ENCODE measurements around the gene IRF4.

The IRF4 gene

GRCh38 chr6:389143-389542, 2.4 kb upstream of the IRF4 start:
- Histone ChIP-seq H3K4me3 (ENCODE audit: low read depth in 1 of 2, low read length in 2 of 2) (no peak overlapping the region), H3K27ac (ENCODE audit: low read depth, low read length) (no peak overlapping the region), H3K27me3 (ENCODE audit: control insufficient read depth in 1 of 2, insufficient read depth in 2 of 2, low read length in 2 of 2) (peaks cover 18 to 50% of the 10 kb centered on the region in 2 donors), H3K4me1 (ENCODE audit: insufficient read depth, low read length) (no peaks in the 10 kb centered on the region), H3K9ac (ENCODE audit: low read length) (no peak overlapping the region), H3K9me3 (ENCODE audit: low read length) (no peaks in the 10 kb centered on the region), H3K36me3 (ENCODE audit: insufficient read depth, low read length) (no peaks in the 10 kb centered on the region)

- H3K9me3 ChIP-seq (ENCODE audit: low read length): no peaks in the 10 kb centered on the region
- no peaks in the 10 kb centered on the region for H3K4me1 ChIP-seq (ENCODE audit: insufficient read depth, low read length)
- no peak overlapping the region for H3K9ac ChIP-seq (ENCODE audit: low read length)
- no peak overlapping the region for H3K27ac ChIP-seq (ENCODE audit: low read depth, low read length)
- H3K4me3 ChIP-seq (ENCODE audit: low read depth in 1 of 2, low read length in 2 of 2): no peak overlapping the region
- H3K36me3 ChIP-seq (ENCODE audit: insufficient read depth, low read length): no peaks in the 10 kb centered on the region
- H3K27me3 ChIP-seq (ENCODE audit: control insufficient read depth in 1 of 2, insufficient read depth in 2 of 2, low read length in 2 of 2): peaks cover 19 to 53% of the 10 kb centered on the region in 2 donors
Measured at GRCh38 chr6:389622-390021, 1.9 kb upstream of the IRF4 start.

- Histone ChIP-seq H3K9me3 (ENCODE audit: low read length) (no peaks in the 10 kb centered on the region), H3K36me3 (ENCODE audit: insufficient read depth, low read length) (no peaks in the 10 kb centered on the region), H3K9ac (ENCODE audit: low read length) (no peak overlapping the region), H3K27me3 (ENCODE audit: control insufficient read depth in 1 of 2, insufficient read depth in 2 of 2, low read length in 2 of 2) (peaks cover 26 to 53% of the 10 kb centered on the region in 2 donors), H3K4me3 (ENCODE audit: low read depth in 1 of 2, low read length in 2 of 2) (no peak overlapping the region), H3K27ac (ENCODE audit: low read depth, low read length) (no peak overlapping the region), H3K4me1 (ENCODE audit: insufficient read depth, low read length) (no peaks in the 10 kb centered on the region)
Measured at GRCh38 chr6:390914-391558, 516 bp upstream of the IRF4 start.

- H3K36me3 ChIP-seq (ENCODE audit: insufficient read depth, low read length): no peaks in the 10 kb centered on the region
- H3K27ac ChIP-seq (ENCODE audit: low read depth, low read length): no peak overlapping the region
- peaks cover 21 to 50% of the 10 kb centered on the region in 2 donors for H3K27me3 ChIP-seq (ENCODE audit: control insufficient read depth in 1 of 2, insufficient read depth in 2 of 2, low read length in 2 of 2)
- no peaks in the 10 kb centered on the region for H3K9me3 ChIP-seq (ENCODE audit: low read length)
- H3K4me1 ChIP-seq (ENCODE audit: insufficient read depth, low read length): no peaks in the 10 kb centered on the region
- no peak overlapping the region for H3K9ac ChIP-seq (ENCODE audit: low read length)
- peak overlapping the region; percentile 31 to 32 for H3K4me3 ChIP-seq (ENCODE audit: low read depth in 1 of 2, low read length in 2 of 2)
Measured at GRCh38 chr6:392441-393390, 1.2 kb downstream of the IRF4 start.

GRCh38 chr6:393391-394221, 2.1 kb downstream of the IRF4 start:
- Histone ChIP-seq H3K27me3 (ENCODE audit: control insufficient read depth in 1 of 2, insufficient read depth in 2 of 2, low read length in 2 of 2) (peaks cover 21 to 50% of the 10 kb centered on the region in 2 donors), H3K4me3 (ENCODE audit: low read depth in 1 of 2, low read length in 2 of 2) (peak overlapping the region in 1 of 2 donors; percentile 31)

GRCh38 chr6:394641-395289, 3.2 kb downstream of the IRF4 start:
- Histone ChIP-seq H3K27me3 (ENCODE audit: control insufficient read depth in 1 of 2, insufficient read depth in 2 of 2, low read length in 2 of 2) (peaks cover 15 to 46% of the 10 kb centered on the region in 2 donors), H3K4me1 (ENCODE audit: insufficient read depth, low read length) (no peaks in the 10 kb centered on the region), H3K36me3 (ENCODE audit: insufficient read depth, low read length) (no peaks in the 10 kb centered on the region), H3K4me3 (ENCODE audit: low read depth in 1 of 2, low read length in 2 of 2) (no peak overlapping the region), H3K9me3 (ENCODE audit: low read length) (no peaks in the 10 kb centered on the region), H3K27ac (ENCODE audit: low read depth, low read length) (no peak overlapping the region), H3K9ac (ENCODE audit: low read length) (no peak overlapping the region)

More at GRCh38 chr6:393391-394221, 2.1 kb downstream of the IRF4 start:
- no peak overlapping the region for H3K27ac ChIP-seq (ENCODE audit: low read depth, low read length)
- no peaks in the 10 kb centered on the region for H3K9me3 ChIP-seq (ENCODE audit: low read length)
- no peaks in the 10 kb centered on the region for H3K36me3 ChIP-seq (ENCODE audit: insufficient read depth, low read length)
- no peaks in the 10 kb centered on the region for H3K4me1 ChIP-seq (ENCODE audit: insufficient read depth, low read length)
- H3K9ac ChIP-seq (ENCODE audit: low read length): no peak overlapping the region

- Histone ChIP-seq H3K9me3 (ENCODE audit: low read length) (no peaks in the 10 kb centered on the region), H3K27ac (ENCODE audit: low read depth, low read length) (no peak overlapping the region), H3K9ac (ENCODE audit: low read length) (no peak overlapping the region), H3K36me3 (ENCODE audit: insufficient read depth, low read length) (no peaks in the 10 kb centered on the region), H3K27me3 (ENCODE audit: control insufficient read depth in 1 of 2, insufficient read depth in 2 of 2, low read length in 2 of 2) (peaks cover 7 to 38% of the 10 kb centered on the region in 2 donors), H3K4me1 (ENCODE audit: insufficient read depth, low read length) (no peaks in the 10 kb centered on the region), H3K4me3 (ENCODE audit: low read depth in 1 of 2, low read length in 2 of 2) (no peak overlapping the region)
Measured at GRCh38 chr6:395432-396125, 4.0 kb downstream of the IRF4 start.

GRCh38 chr6:396126-396520, 4.6 kb downstream of the IRF4 start:
- Histone ChIP-seq H3K27me3 (ENCODE audit: control insufficient read depth in 1 of 2, insufficient read depth in 2 of 2, low read length in 2 of 2) (peaks cover 7 to 33% of the 10 kb centered on the region in 2 donors), H3K9me3 (ENCODE audit: low read length) (no peaks in the 10 kb centered on the region), H3K4me1 (ENCODE audit: insufficient read depth, low read length) (no peaks in the 10 kb centered on the region), H3K36me3 (ENCODE audit: insufficient read depth, low read length) (no peaks in the 10 kb centered on the region), H3K27ac (ENCODE audit: low read depth, low read length) (no peak overlapping the region), H3K9ac (ENCODE audit: low read length) (no peak overlapping the region), H3K4me3 (ENCODE audit: low read depth in 1 of 2, low read length in 2 of 2) (no peak overlapping the region)

- no peaks in the 10 kb centered on the region for H3K4me1 ChIP-seq (ENCODE audit: insufficient read depth, low read length)
- H3K27ac ChIP-seq (ENCODE audit: low read depth, low read length): no peak overlapping the region
- no peak overlapping the region for H3K4me3 ChIP-seq (ENCODE audit: low read depth in 1 of 2, low read length in 2 of 2)
- H3K36me3 ChIP-seq (ENCODE audit: insufficient read depth, low read length): no peaks in the 10 kb centered on the region
- no peaks in the 10 kb centered on the region for H3K9me3 ChIP-seq (ENCODE audit: low read length)
- H3K9ac ChIP-seq (ENCODE audit: low read length): no peak overlapping the region
- peaks cover 7 to 24% of the 10 kb centered on the region in 2 donors for H3K27me3 ChIP-seq (ENCODE audit: control insufficient read depth in 1 of 2, insufficient read depth in 2 of 2, low read length in 2 of 2)
Measured at GRCh38 chr6:397056-397455, 5.5 kb downstream of the IRF4 start.

- Histone ChIP-seq H3K9ac (ENCODE audit: low read length) (no peak overlapping the region), H3K4me1 (ENCODE audit: insufficient read depth, low read length) (no peaks in the 10 kb centered on the region), H3K27ac (ENCODE audit: low read depth, low read length) (no peak overlapping the region), H3K4me3 (ENCODE audit: low read depth in 1 of 2, low read length in 2 of 2) (no peak overlapping the region), H3K9me3 (ENCODE audit: low read length) (no peaks in the 10 kb centered on the region), H3K36me3 (ENCODE audit: insufficient read depth, low read length) (no peaks in the 10 kb centered on the region), H3K27me3 (ENCODE audit: control insufficient read depth in 1 of 2, insufficient read depth in 2 of 2, low read length in 2 of 2) (peaks cover 7 to 18% of the 10 kb centered on the region in 2 donors)
Measured at GRCh38 chr6:397604-398003, 6.1 kb downstream of the IRF4 start.
